ENCODE data around the gene DMXL1.

DNA sequence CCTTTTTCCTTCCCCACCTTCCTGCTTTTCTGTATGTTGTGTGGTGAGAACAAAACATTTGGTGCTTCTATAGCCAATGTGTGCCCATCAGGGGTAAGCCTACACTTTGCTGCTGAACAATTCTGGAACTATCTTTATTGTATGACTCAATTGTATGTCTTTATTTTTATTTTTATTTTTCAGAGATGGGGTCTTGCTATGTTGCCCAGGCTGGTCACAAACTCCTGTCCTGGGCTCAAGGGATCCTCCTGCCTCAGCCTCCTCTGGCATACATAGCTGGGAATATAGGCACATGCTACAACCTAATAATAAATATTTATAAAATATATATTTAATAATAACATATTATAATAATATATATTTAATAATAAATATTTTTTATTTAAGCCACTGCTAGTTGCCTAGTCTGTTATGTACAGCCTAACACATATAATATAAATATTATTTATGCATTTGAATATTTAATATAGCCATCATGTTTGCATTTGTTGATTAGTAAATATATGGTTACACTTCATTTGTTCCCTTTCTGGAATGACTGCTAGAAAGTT, 11.8 kb upstream of the DMXL1 start:
- no peak for TF ChIP-seq CTCF (IDR thresholded peaks at IDR 0.05; ENCODE audit: low read depth, low read length)
- TF ChIP-seq MYC (IDR thresholded peaks at IDR 0.05; ENCODE audit: low read depth, low read length): no peak
- TF ChIP-seq POLR2A (IDR thresholded peaks at IDR 0.05; ENCODE audit: extremely low read depth, insufficient read length): no peak

Data from NB4 (cell line).